PC-3 (cell line): Measurements from ENCODE around the gene MIDN. TPM values are rescaled to one million over a fixed set of nuclear protein-coding genes. Genes with fewer than 3 reads are reported as not detected.

ENCODE experiments used
- ATAC-seq: fragments of 200-7000 bp; cut with Tn5 transposase; 2 replicates; pipeline ENCODE4 v1.9.1; 2020; ENCODE audit warnings: mild to moderate bottlenecking, moderate library complexity
- BruUV-seq: library from RNA; stranded (reverse); fragments of 400-500 nt; replicated peaks from 2 replicates; lab custom pipeline; 2021; lab: Mats Ljungman, UMichigan
- CTCF ChIA-PET: fragments of 300-600 bp; sonication (Branson Sonifier 250); formaldehyde crosslinking; loops from one replicate; lab custom pipeline; 2022; ENCODE audit warnings: antibody characterized with exemption; lab: Charles Lee
- POLR2A ChIA-PET: fragments of 300-600 bp; sonication (Branson Sonifier 250); formaldehyde crosslinking; loops from one replicate; lab custom pipeline; 2022; ENCODE audit warnings: antibody characterized with exemption; ENCODE audit not compliant: unreplicated experiment; lab: Charles Lee
- DNase-seq: peaks from one replicate; pipeline ENCODE4 v3.0.0-alpha.2; 2015
- H2AFZ ChIP-seq: fragments of 300-600 bp; sonication (generic); 2 replicates; pipeline ENCODE4 v1.6.0; 2016; ENCODE audit warnings: antibody characterized with exemption, low read length
- H3F3A ChIP-seq: fragments of 300-600 bp; sonication (generic); one replicate; pipeline ENCODE4 v1.6.0; 2017; ENCODE audit warnings: antibody characterized with exemption, low read length, control low read depth, mild to moderate bottlenecking; ENCODE audit not compliant: unreplicated experiment
- H3K27ac ChIP-seq: fragments of 300-600 bp; sonication (generic); 2 replicates; pipeline ENCODE4 v1.5.1; 2016; ENCODE audit warnings: mild to moderate bottlenecking, low read length
- H3K27me3 ChIP-seq: fragments of 300-600 bp; sonication (generic); 2 replicates; pipeline ENCODE4 v1.6.1; 2016; ENCODE audit warnings: low read length, mixed read lengths
- H3K36me3 ChIP-seq: fragments of 300-600 bp; sonication (generic); 2 replicates; pipeline ENCODE4 v1.6.1; 2016; ENCODE audit warnings: low read depth, mixed run types, low read length, mixed read lengths
- H3K4me1 ChIP-seq: fragments of 300-600 bp; sonication (generic); 2 replicates; pipeline ENCODE4 v1.5.1; 2016; ENCODE audit warnings: low read length; ENCODE audit not compliant: insufficient read depth
- H3K4me2 ChIP-seq: fragments of 300-600 bp; sonication (generic); 2 replicates; pipeline ENCODE4 v1.6.0; 2016; ENCODE audit warnings: low read length
- H3K4me3 ChIP-seq: fragments of 300-600 bp; sonication (generic); 2 replicates; pipeline ENCODE4 v1.5.1; 2016; ENCODE audit warnings: mild to moderate bottlenecking, low read length, mixed read lengths
- H3K79me2 ChIP-seq: fragments of 300-600 bp; sonication (generic); 2 replicates; pipeline ENCODE4 v1.6.1; 2017; ENCODE audit warnings: low read length, mixed read lengths
- H3K9ac ChIP-seq: fragments of 300-600 bp; sonication (generic); 2 replicates; pipeline ENCODE4 v1.6.0; 2016; ENCODE audit warnings: mild to moderate bottlenecking, low read length
- H3K9me2 ChIP-seq: fragments of 300-600 bp; sonication (generic); replicated peaks from 2 replicates; pipeline ENCODE4 v1.6.1; 2016; ENCODE audit warnings: mixed run types, low read length, mixed read lengths
- H3K9me3 ChIP-seq: fragments of 300-600 bp; sonication (generic); 2 replicates; pipeline ENCODE4 v1.6.1; 2016; ENCODE audit warnings: low read length, mixed read lengths
- H4K20me1 ChIP-seq: fragments of 300-600 bp; sonication (generic); 2 replicates; pipeline ENCODE4 v1.6.1; 2016; ENCODE audit warnings: low read length, mixed read lengths
- CTCF ChIP-seq: fragments of 300-600 bp; sonication (generic); conservative IDR thresholded peaks from 2 replicates; pipeline ENCODE4 v1.5.1; 2017; ENCODE audit warnings: antibody characterized with exemption, low read depth, mild to moderate bottlenecking, low read length
- EZH2 ChIP-seq: fragments of 300-600 bp; sonication (generic); IDR thresholded peaks from one replicate; pipeline ENCODE4 v1.6.1; 2017; ENCODE audit warnings: antibody characterized with exemption, mild to moderate bottlenecking, low read length; ENCODE audit not compliant: unreplicated experiment
- EZH2phosphoT487 ChIP-seq: fragments of 300-600 bp; sonication (generic); IDR thresholded peaks from 2 replicates; pipeline ENCODE4 v1.6.1; 2018; ENCODE audit warnings: mild to moderate bottlenecking, antibody characterized with exemption, low read length, borderline replicate concordance
- intact Hi-C: fragments of 100-400 bp; cut with micrococcal nuclease; formaldehyde crosslinking; loops from 2 replicates; pipeline ENCODE4 v1.9.0; 2023
- total RNA-seq: library from RNA; depleted of rRNA; stranded (reverse); fragments of >200 nt; gene quantifications from 2 replicates; pipeline ENCODE4 v1.2.3, GENCODE V29; 2014

MIDN gene
- total RNA-seq, 1 experiment from 2014 or later, result 17.3 TPM

- Histone ChIP-seq H3K4me3 (no peak overlapping the region), H3K27me3 (no peaks in the 10 kb centered on the region), H3K9me2 (no peaks in the 10 kb centered on the region), H3F3A (no peaks in the 10 kb centered on the region), H3K4me2 (no peak overlapping the region), H2AFZ (no peak overlapping the region), H4K20me1 (0 out of 2 replicates have a peak, but pooled peaks cover 2% of the 10 kb centered on the region), H3K9ac (no peak overlapping the region), H3K27ac (no peak overlapping the region), H3K9me3 (no peaks in the 10 kb centered on the region), H3K4me1 (peaks cover 25% of the 10 kb centered on the region), H3K79me2 (peaks cover 89% of the 10 kb centered on the region), H3K36me3 (no peaks in the 10 kb centered on the region)
- TF ChIP-seq EZH2phosphoT487 (no peak), CTCF (no peak), EZH2 (no peak)
- BruUV-seq, result no TSS peak
- POLR2A ChIA-PET, result no interaction called here
- ATAC-seq (no peak), DNase-seq (no peak)
- CTCF ChIA-PET, result no interaction called here
- intact Hi-C loops, result no loop called here
These were observed 34.0 kb upstream of the MIDN start for GRCh38 chr19:1214299-1214861.

GRCh38 chr19:1214862-1215731 is 33.3 kb upstream of the MIDN start:
- no peak for TF ChIP-seq CTCF
- no peak for TF ChIP-seq EZH2
- TF ChIP-seq EZH2phosphoT487, result no peak
- ATAC-seq (peak; percentile 37; the same call in 1 of the 2 replicates), DNase-seq (peak; percentile 60)
- H3K4me3 ChIP-seq, result no peak overlapping the region
- no TSS peak for BruUV-seq
- no peak overlapping the region for H3K9ac ChIP-seq
- H3K9me2 ChIP-seq, result no peaks in the 10 kb centered on the region
- peaks cover 82% of the 10 kb centered on the region for H3K79me2 ChIP-seq
- peak overlapping the region; percentile 58 for H3K27ac ChIP-seq
- CTCF ChIA-PET, result interaction anchor here (0.5 kb wide), 1 partner anchor 29 kb away, joined by 3 read pairs; no protein-coding TSS in a partner anchor
- no peaks in the 10 kb centered on the region for H3K36me3 ChIP-seq
- H3K4me2 ChIP-seq, result peak overlapping the region; percentile 4; the same call in 1 of the 2 replicates
- H3K4me1 ChIP-seq, result peaks cover 25% of the 10 kb centered on the region
- H3K27me3 ChIP-seq, result no peaks in the 10 kb centered on the region
- POLR2A ChIA-PET, result no interaction called here
- no peaks in the 10 kb centered on the region for H3K9me3 ChIP-seq
- no peak overlapping the region for H2AFZ ChIP-seq
- no peaks in the 10 kb centered on the region for H3F3A ChIP-seq
- intact Hi-C loops, result no loop called here
- 0 out of 2 replicates have a peak, but pooled peaks cover 2% of the 10 kb centered on the region for H4K20me1 ChIP-seq
